IMR-90 (cell line): ENCODE measurements around the gene MRPL47. TPM values are rescaled to one million over a fixed set of nuclear protein-coding genes. Genes with fewer than 3 reads are reported as not detected.

ENCODE experiments used
- ATAC-seq: fragments of 200-7000 bp; cut with Tn5 transposase; 2 replicates; pipeline ENCODE4 v1.9.1; 2020; ENCODE audit warnings: low read depth, mild to moderate bottlenecking, moderate library complexity
- BruUV-seq: library from RNA; stranded (reverse); fragments of 400-500 nt; replicated peaks from 2 replicates; lab custom pipeline; 2021; lab: Mats Ljungman, UMichigan
- CTCF ChIA-PET: fragments of 300-600 bp; formaldehyde crosslinking; extraction: SDS; loops from one replicate; lab custom pipeline; 2021; ENCODE audit warnings: antibody characterized with exemption; lab: Yijun Ruan, JAX
- POLR2A ChIA-PET: fragments of 300-600 bp; sonication (Branson Sonifier 250); formaldehyde crosslinking; loops from one replicate; lab custom pipeline; 2022; ENCODE audit warnings: antibody characterized with exemption; ENCODE audit not compliant: unreplicated experiment; lab: Charles Lee
- DNase-seq: peaks from one replicate; pipeline ENCODE4 v3.0.0; 2013
- H2AFZ ChIP-seq: replicated peaks from 2 replicates; pipeline ENCODE3; 2013; ENCODE audit warnings: low read length, mild to moderate bottlenecking; ENCODE audit not compliant: poor library complexity
- H2AK5ac ChIP-seq: 2 replicates; pipeline ENCODE4 v1.6.1; 2013; ENCODE audit warnings: low read depth, low read length, inconsistent platforms
- H2AK9ac ChIP-seq: replicated peaks from 2 replicates; pipeline ENCODE3; 2013; ENCODE audit warnings: mild to moderate bottlenecking, low read depth, low read length, moderate library complexity; ENCODE audit not compliant: poor library complexity
- H2BK120ac ChIP-seq: 2 replicates; pipeline ENCODE4 v1.6.1; 2013; ENCODE audit warnings: low read depth, low read length, inconsistent platforms
- H2BK15ac ChIP-seq: 3 replicates; pipeline ENCODE4 v1.6.1; 2013; ENCODE audit warnings: low read depth, low read length, inconsistent platforms
- H2BK20ac ChIP-seq: 2 replicates; pipeline ENCODE4 v1.6.1; 2013; ENCODE audit warnings: low read depth, mild to moderate bottlenecking, inconsistent platforms, low read length, moderate library complexity
- H2BK5ac ChIP-seq: 2 replicates; pipeline ENCODE4 v1.6.1; 2013; ENCODE audit warnings: mild to moderate bottlenecking, low read depth, low read length, inconsistent platforms; ENCODE audit not compliant: poor library complexity, severe bottlenecking
- H3K14ac ChIP-seq: replicated peaks from 2 replicates; pipeline ENCODE4 v1.6.1; 2013; ENCODE audit warnings: low read depth, low read length, inconsistent platforms
- H3K18ac ChIP-seq: 2 replicates; pipeline ENCODE4 v1.6.1; 2013; ENCODE audit warnings: low read depth, low read length, control low read depth
- H3K23ac ChIP-seq: 2 replicates; pipeline ENCODE4 v1.6.1; 2013; ENCODE audit warnings: low read depth, low read length, inconsistent platforms
- H3K27ac ChIP-seq: 2 replicates; pipeline ENCODE4 v1.5.1; 2013; ENCODE audit warnings: mild to moderate bottlenecking, control low read depth, low read length; ENCODE audit not compliant: insufficient read depth
- H3K27me3 ChIP-seq: 2 replicates; pipeline ENCODE4 v1.6.1; 2013; ENCODE audit warnings: low read length; ENCODE audit not compliant: control insufficient read depth, insufficient read depth
- H3K36me3 ChIP-seq: 2 replicates; pipeline ENCODE4 v1.6.1; 2013; ENCODE audit warnings: low read length, mixed read lengths; ENCODE audit not compliant: control insufficient read depth, insufficient read depth
- H3K4ac ChIP-seq: 2 replicates; pipeline ENCODE4 v1.6.1; 2013; ENCODE audit warnings: low read depth, low read length, inconsistent platforms
- H3K4me1 ChIP-seq: 2 replicates; pipeline ENCODE4 v1.6.1; 2013; ENCODE audit warnings: low read length, mixed read lengths; ENCODE audit not compliant: control insufficient read depth, insufficient read depth
- H3K4me2 ChIP-seq: 2 replicates; pipeline ENCODE4 v1.6.1; 2013; ENCODE audit warnings: low read depth, mild to moderate bottlenecking, control low read depth, low read length, moderate library complexity
- H3K4me3 ChIP-seq: 2 replicates; pipeline ENCODE4 v1.5.1; 2013; ENCODE audit warnings: low read depth, mild to moderate bottlenecking, control low read depth, low read length, moderate library complexity; ENCODE audit not compliant: insufficient read depth
- H3K56ac ChIP-seq: 2 replicates; pipeline ENCODE4 v1.6.1; 2013; ENCODE audit warnings: low read length, inconsistent platforms; ENCODE audit not compliant: insufficient read depth; ENCODE audit errors: extremely low read depth
- H3K79me1 ChIP-seq, 2 experiments: 2 replicates each; pipeline ENCODE4 v1.6.1; 2013; ENCODE audit warnings: low read length in 2 of 2, inconsistent platforms in 1 of 2, low read depth in 1 of 2
- H3K9ac ChIP-seq: 2 replicates; pipeline ENCODE4 v1.6.1; 2013; ENCODE audit warnings: low read depth, low read length, control low read depth
- H3K9me1 ChIP-seq: 2 replicates; pipeline ENCODE4 v1.6.1; 2013; ENCODE audit warnings: low read length, inconsistent platforms; ENCODE audit not compliant: insufficient read depth
- H3K9me3 ChIP-seq: 2 replicates; pipeline ENCODE4 v1.6.1; 2013; ENCODE audit warnings: low read length; ENCODE audit not compliant: control insufficient read depth, insufficient read depth
- H4K20me1 ChIP-seq: 2 replicates; pipeline ENCODE4 v1.6.1; 2013; ENCODE audit warnings: low read length, inconsistent platforms; ENCODE audit not compliant: insufficient read depth
- H4K5ac ChIP-seq: 2 replicates; pipeline ENCODE4 v1.6.1; 2013; ENCODE audit warnings: mild to moderate bottlenecking, low read depth, low read length, control low read depth
- H4K8ac ChIP-seq, 2 experiments: 2 replicates each; pipeline ENCODE4 v1.6.1; 2013; ENCODE audit warnings: low read depth in 2 of 2, low read length in 2 of 2, control low read depth in 1 of 2, inconsistent platforms in 1 of 2
- H4K91ac ChIP-seq: 2 replicates; pipeline ENCODE4 v1.6.1; 2013; ENCODE audit warnings: low read depth, low read length, inconsistent platforms; ENCODE audit not compliant: insufficient read depth
- BHLHE40 ChIP-seq: fragments of 150-350 bp; IDR thresholded peaks from 2 replicates; pipeline ENCODE4 v1.6.1; 2016; ENCODE audit warnings: mild to moderate bottlenecking, low read depth, low read length
- CEBPB ChIP-seq: IDR thresholded peaks from 2 replicates; pipeline ENCODE4 v1.6.1; 2012; ENCODE audit warnings: low read depth, low read length, improper control_type of control experiment
- CHD1 ChIP-seq: IDR thresholded peaks from 2 replicates; pipeline ENCODE4 v1.6.1; 2012; ENCODE audit warnings: low read depth, low read length, improper control_type of control experiment
- ELK1 ChIP-seq: fragments of 150-350 bp; IDR thresholded peaks from 2 replicates; pipeline ENCODE4 v1.6.1; 2016; ENCODE audit warnings: low read depth, mild to moderate bottlenecking, low read length, moderate library complexity, borderline replicate concordance
- MAFK ChIP-seq: IDR thresholded peaks from 2 replicates; pipeline ENCODE4 v1.6.1; 2012; ENCODE audit warnings: low read depth, low read length, improper control_type of control experiment
- MXI1 ChIP-seq: IDR thresholded peaks from 2 replicates; pipeline ENCODE4 v1.6.1; 2012; ENCODE audit warnings: low read depth, mild to moderate bottlenecking, low read length, moderate library complexity, borderline replicate concordance
- NFE2L2 ChIP-seq: fragments of 150-350 bp; IDR thresholded peaks from 2 replicates; pipeline ENCODE4 v1.6.1; 2016; ENCODE audit warnings: low read depth, mild to moderate bottlenecking, low read length
- POLR2A ChIP-seq: IDR thresholded peaks from 2 replicates; pipeline ENCODE4 v1.6.1; 2012; ENCODE audit warnings: mild to moderate bottlenecking, low read depth, low read length
- RAD21 ChIP-seq: IDR thresholded peaks from 2 replicates; pipeline ENCODE4 v1.6.1; 2012; ENCODE audit warnings: low read length, improper control_type of control experiment
- RCOR1 ChIP-seq: IDR thresholded peaks from 2 replicates; pipeline ENCODE4 v1.6.1; 2012; ENCODE audit warnings: mild to moderate bottlenecking, low read length, improper control_type of control experiment; ENCODE audit not compliant: insufficient replicate concordance
- SMC3 ChIP-seq: fragments of 150-350 bp; IDR thresholded peaks from 2 replicates; pipeline ENCODE4 v1.6.1; 2016; ENCODE audit warnings: low read depth, mild to moderate bottlenecking, antibody characterized with exemption, low read length, moderate library complexity
- USF2 ChIP-seq: fragments of 150-350 bp; IDR thresholded peaks from 2 replicates; pipeline ENCODE4 v1.6.1; 2017; ENCODE audit warnings: mild to moderate bottlenecking, antibody characterized with exemption, low read length, low read depth
- WGBS, 2 experiments: methylation state at CpG; one replicate each; pipeline versions ENCODE4 v1.1.5 to v1.1.7; 2013; ENCODE audit warnings: missing lambda C conversion rate in 2 of 2; ENCODE audit not compliant: insufficient read length in 1 of 2; ENCODE audit errors: extremely low coverage in 2 of 2; 5-methylcytosine and 5-hydroxymethylcytosine counted together
- dilution Hi-C: fragments of 300-500 bp; cut with HindIII; formaldehyde crosslinking; loops from one replicate; pipeline ENCODE4 v1.14.3; 2018; ENCODE audit warnings: low sequenced_read_pairs; ENCODE audit not compliant: unreplicated experiment
- in situ Hi-C: fragments of 300-500 bp; cut with MboI; formaldehyde crosslinking; loops from 3 replicates; pipeline ENCODE4 v1.14.3; 2019; ENCODE audit warnings: low sequenced_read_pairs, inconsistent platforms, mixed read lengths
- intact Hi-C: fragments of 100-400 bp; cut with micrococcal nuclease; formaldehyde crosslinking; loops from 2 replicates; pipeline ENCODE4 v1.10.0; 2022
- polyA plus RNA-seq, 3 experiments: library from polyadenylated mRNA; depleted of rRNA; stranded (reverse); fragments of >200 nt; gene quantifications; 2 replicates each; pipeline ENCODE4 v1.2.3, GENCODE V29; 2012; ENCODE audit warnings: low replicate concordance in 1 of 3
- total RNA-seq: library from RNA; depleted of rRNA; stranded (reverse); fragments of >200 nt; gene quantifications from 2 replicates; pipeline ENCODE4 v1.2.3, GENCODE V29; 2012
- TF ChIP-seq, protein P1 (sequence below): conservative IDR thresholded peaks from 2 replicates; pipeline ENCODE4 v1.5.1; 2012; ENCODE audit warnings: mild to moderate bottlenecking, low read depth, low read length, improper control_type of control experiment

The MRPL47 gene
- total and polyA plus RNA-seq, 2 of the 4 experiments (the other 2 are of a cell fraction), result 41.4 to 43.7 TPM

DNA sequence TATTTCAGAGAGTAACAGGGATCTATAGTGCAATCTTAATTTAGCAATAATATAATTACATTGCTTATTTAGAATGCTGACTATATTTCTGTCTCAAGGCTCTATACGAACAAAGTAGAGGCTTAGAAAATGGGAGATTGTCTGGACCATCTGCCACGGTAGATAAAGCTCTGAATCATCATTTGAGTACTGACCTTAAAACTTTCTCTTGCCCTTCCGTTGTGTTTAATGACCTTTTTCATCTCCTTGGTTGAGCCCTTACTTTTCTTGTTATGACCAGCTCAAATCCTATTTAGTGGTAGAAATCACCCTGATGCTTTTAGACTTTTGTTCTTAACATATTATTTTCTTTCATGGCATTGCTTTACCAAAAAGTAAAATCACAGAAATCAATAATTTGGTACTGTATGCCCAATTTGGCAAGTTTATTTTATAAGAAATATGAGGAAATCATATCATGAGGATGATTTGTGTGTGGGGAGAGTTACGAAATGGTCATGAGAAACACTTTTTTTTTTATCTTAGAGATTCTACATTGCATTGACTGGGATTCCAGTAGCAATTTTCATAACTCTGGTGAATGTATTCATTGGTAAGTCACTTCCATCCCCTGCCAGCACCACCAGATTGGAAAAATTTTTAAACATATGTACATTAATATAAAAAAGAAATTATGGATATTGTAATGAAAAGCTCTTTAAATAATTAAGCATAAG lies 11.2 kb upstream of the MRPL47 start (continued):
- TF ChIP-seq POLR2A, result no peak

DNA sequence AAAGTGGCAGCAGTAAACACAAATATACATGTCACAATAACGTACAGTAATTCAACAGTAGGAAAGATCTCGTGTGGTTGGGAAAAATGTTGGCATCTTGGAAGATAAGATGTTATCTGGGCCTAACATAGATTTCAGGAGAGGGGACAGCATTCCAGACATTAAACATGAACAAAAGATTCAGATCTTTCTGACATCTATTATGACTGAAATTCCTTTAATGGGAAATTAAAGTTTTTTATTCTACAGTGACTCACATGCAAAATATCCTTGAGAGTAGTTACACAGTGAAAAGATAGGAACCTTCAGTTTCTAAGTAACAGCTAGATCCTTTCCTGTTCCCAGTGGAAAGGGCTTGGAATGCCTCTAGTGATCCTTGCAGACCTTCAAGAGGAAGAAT lies 9.4 kb upstream of the MRPL47 start:
- Histone ChIP-seq H2BK5ac (peak overlapping the region; percentile 40), H3K36me3 (peaks cover 8% of the 10 kb centered on the region; the same call in 1 of the 2 replicates), H2AK9ac (no peak overlapping the region), H3K4me2 (peak overlapping the region; percentile 93; the same call in 1 of the 2 replicates), H3K9ac (no peak overlapping the region), H4K91ac (no peak overlapping the region), H4K5ac (no peak overlapping the region), H3K4me3 (no peak overlapping the region), H2AK5ac (no peak overlapping the region), H3K18ac (0 out of 2 replicates have a peak overlapping the region, but pooled peaks have one; percentile 70), H3K23ac (no peak overlapping the region; the same call in 1 of the 2 replicates), H3K56ac (no peak overlapping the region; the same call in 1 of the 2 replicates), H3K27me3 (no peaks in the 10 kb centered on the region), H4K20me1 (no peaks in the 10 kb centered on the region; the same call in 1 of the 2 replicates), H3K9me3 (no peaks in the 10 kb centered on the region), H3K14ac (no peak overlapping the region), H3K79me1 (peaks cover 13 to 24% of the 10 kb centered on the region in 2 experiments; a peak in 3 of 4 replicates), H2BK20ac (no peak overlapping the region), H4K8ac (no peak overlapping the region; a peak in 2 of 4 replicates), H2AFZ (no peak overlapping the region), H3K4ac (no peak overlapping the region; the same call in 1 of the 2 replicates), H2BK15ac (no peak overlapping the region), H3K9me1 (peaks cover 3% of the 10 kb centered on the region; the same call in 1 of the 2 replicates), H3K4me1 (peaks cover 4% of the 10 kb centered on the region), H2BK120ac (no peak overlapping the region), H3K27ac (no peak overlapping the region)
- POLR2A ChIA-PET, result no interaction called here
- no peak for TF ChIP-seq CHD1
- TF ChIP-seq, protein P1, sequence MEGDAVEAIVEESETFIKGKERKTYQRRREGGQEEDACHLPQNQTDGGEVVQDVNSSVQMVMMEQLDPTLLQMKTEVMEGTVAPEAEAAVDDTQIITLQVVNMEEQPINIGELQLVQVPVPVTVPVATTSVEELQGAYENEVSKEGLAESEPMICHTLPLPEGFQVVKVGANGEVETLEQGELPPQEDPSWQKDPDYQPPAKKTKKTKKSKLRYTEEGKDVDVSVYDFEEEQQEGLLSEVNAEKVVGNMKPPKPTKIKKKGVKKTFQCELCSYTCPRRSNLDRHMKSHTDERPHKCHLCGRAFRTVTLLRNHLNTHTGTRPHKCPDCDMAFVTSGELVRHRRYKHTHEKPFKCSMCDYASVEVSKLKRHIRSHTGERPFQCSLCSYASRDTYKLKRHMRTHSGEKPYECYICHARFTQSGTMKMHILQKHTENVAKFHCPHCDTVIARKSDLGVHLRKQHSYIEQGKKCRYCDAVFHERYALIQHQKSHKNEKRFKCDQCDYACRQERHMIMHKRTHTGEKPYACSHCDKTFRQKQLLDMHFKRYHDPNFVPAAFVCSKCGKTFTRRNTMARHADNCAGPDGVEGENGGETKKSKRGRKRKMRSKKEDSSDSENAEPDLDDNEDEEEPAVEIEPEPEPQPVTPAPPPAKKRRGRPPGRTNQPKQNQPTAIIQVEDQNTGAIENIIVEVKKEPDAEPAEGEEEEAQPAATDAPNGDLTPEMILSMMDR, result no peak
- TF ChIP-seq MAFK, result no peak
- TF ChIP-seq MXI1, result no peak
- no peak for TF ChIP-seq POLR2A
- no peak for TF ChIP-seq USF2
- no peak for TF ChIP-seq ELK1
- TF ChIP-seq SMC3, result no peak
- TF ChIP-seq BHLHE40, result no peak
- TF ChIP-seq CEBPB, result no peak
- no peak for TF ChIP-seq RAD21
- no peak for TF ChIP-seq RCOR1
- TF ChIP-seq NFE2L2, result no peak
- in situ Hi-C loops, result no loop called here
- dilution Hi-C loops, result no loop called here
- intact Hi-C loops, result no loop called here
- peak; percentile 57 for DNase-seq
- no CpG with 5 or more reads among the region's 2 CpGs for WGBS, 2 experiments
- BruUV-seq, result no TSS peak
- CTCF ChIA-PET, result no interaction called here
- peak; percentile 95 for ATAC-seq
